Measurements from ENCODE around the gene PVALEF. TPM values are rescaled to one million over a fixed set of nuclear protein-coding genes. Genes with fewer than 3 reads are reported as not detected.

The PVALEF gene
- total RNA-seq, 4 donors from 2014 or later, result not detected

- no peak overlapping the region for H3K27ac ChIP-seq
- no peak for DNase-seq
- intact Hi-C loops (cut with DNase I; ENCODE audit: low total_unique reads) (no loop called here), in situ Hi-C loops (cut with MboI; ENCODE audit: low sequenced_read_pairs in 4 of 4) (loop anchor here in 1 of 4 donors (25.0 kb wide), 1 partner anchor 107 kb away; the partner anchor contains the start of genes NDUFAF8 and TEPSIN)
- H3K27me3 ChIP-seq, result peaks cover 0 to 5% (median 0%) of the 10 kb centered on the region in 3 donors
- no peaks in the 10 kb centered on the region for H3K36me3 ChIP-seq
- ATAC-seq, result no peak
- no peak overlapping the region for H3K4me3 ChIP-seq
- TF ChIP-seq POLR2A (IDR thresholded peaks at IDR 0.05), result no peak
- no peak for TF ChIP-seq CTCF (IDR thresholded peaks at IDR 0.05 in 4 of 5, conservative IDR thresholded peaks at IDR 0.05 in 1 of 5)
- H3K9me3 ChIP-seq, result no peaks in the 10 kb centered on the region
- no peaks in the 10 kb centered on the region for H3K4me1 ChIP-seq
Measured at GRCh38 chr17:81130385-81131361, 34.6 kb upstream of the PVALEF start.

GRCh38 chr17:81131486-81132196 is 33.7 kb upstream of the PVALEF start:
- intact Hi-C loops (cut with DNase I; ENCODE audit: low total_unique reads), result no loop called here
- Histone ChIP-seq H3K4me3 (no peak overlapping the region), H3K27me3 (no peaks in the 10 kb centered on the region), H3K36me3 (no peaks in the 10 kb centered on the region), H3K9me3 (no peaks in the 10 kb centered on the region), H3K27ac (no peak overlapping the region), H3K4me1 (no peaks in the 10 kb centered on the region)
- in situ Hi-C loops (cut with MboI; ENCODE audit: low sequenced_read_pairs in 4 of 4), result loop anchor here in 1 of 4 donors (25.0 kb wide), 1 partner anchor 106 kb away; the partner anchor contains the start of genes NDUFAF8 and TEPSIN
- TF ChIP-seq CTCF (IDR thresholded peaks at IDR 0.05 in 4 of 5, conservative IDR thresholded peaks at IDR 0.05 in 1 of 5) (no peak), POLR2A (IDR thresholded peaks at IDR 0.05) (no peak)
- no peak for ATAC-seq
- DNase-seq, result no peak

GRCh38 chr17:81132197-81132540 is 33.1 kb upstream of the PVALEF start:
- H3K4me3 ChIP-seq, result no peak overlapping the region
- TF ChIP-seq CTCF (IDR thresholded peaks at IDR 0.05 in 4 of 5, conservative IDR thresholded peaks at IDR 0.05 in 1 of 5), result no peak
- TF ChIP-seq POLR2A (IDR thresholded peaks at IDR 0.05), result no peak
- no peak for ATAC-seq

GRCh38 chr17:81132770-81133723 is 32.3 kb upstream of the PVALEF start:
- ATAC-seq (no peak), DNase-seq (no peak)
- Histone ChIP-seq H3K36me3 (no peaks in the 10 kb centered on the region), H3K9me3 (no peaks in the 10 kb centered on the region), H3K27ac (no peak overlapping the region), H3K27me3 (no peaks in the 10 kb centered on the region), H3K4me1 (no peaks in the 10 kb centered on the region), H3K4me3 (no peak overlapping the region)
- intact Hi-C loops (cut with DNase I; ENCODE audit: low total_unique reads), result no loop called here
- in situ Hi-C loops (cut with MboI; ENCODE audit: low sequenced_read_pairs in 4 of 4), result loop anchor here in 1 of 4 donors (25.0 kb wide), 1 partner anchor 104 kb away; the partner anchor contains the start of genes NDUFAF8 and TEPSIN
- TF ChIP-seq CTCF (IDR thresholded peaks at IDR 0.05 in 4 of 5, conservative IDR thresholded peaks at IDR 0.05 in 1 of 5) (no peak), POLR2A (IDR thresholded peaks at IDR 0.05) (no peak)

More at GRCh38 chr17:81132197-81132540, 33.1 kb upstream of the PVALEF start:
- intact Hi-C loops (cut with DNase I; ENCODE audit: low total_unique reads), result no loop called here
- Histone ChIP-seq H3K27ac (no peak overlapping the region), H3K4me1 (no peaks in the 10 kb centered on the region), H3K27me3 (no peaks in the 10 kb centered on the region), H3K9me3 (no peaks in the 10 kb centered on the region), H3K36me3 (no peaks in the 10 kb centered on the region)
- in situ Hi-C loops (cut with MboI; ENCODE audit: low sequenced_read_pairs in 4 of 4), result loop anchor here in 1 of 4 donors (25.0 kb wide), 1 partner anchor 105 kb away; the partner anchor contains the start of genes NDUFAF8 and TEPSIN
- no peak for DNase-seq
